Measurements from ENCODE around the gene B4GALT1. TPM values are rescaled to one million over a fixed set of nuclear protein-coding genes. Genes with fewer than 3 reads are reported as not detected.

B4GALT1 gene
- total RNA-seq, 2 experiments from 2014 or later = 12.8 to 38.7 TPM

GRCh38 chr9:33104401-33104800 is 62.7 kb downstream of the B4GALT1 start:
- Histone ChIP-seq H3K9me3 (ENCODE audit: low read length) (no peaks in the 10 kb centered on the region), H3K4me3 (ENCODE audit: low read depth, low read length, poor library complexity, severe bottlenecking) (no peak overlapping the region), H3K9me2 (ENCODE audit: insufficient read depth, low read length) (no peaks in the 10 kb centered on the region; the same call in 1 of the 2 replicates), H3K27ac (ENCODE audit: low read depth, low read length, poor library complexity, severe bottlenecking) (no peak overlapping the region), H3K4me2 (ENCODE audit: low read length) (no peak overlapping the region), H2AFZ (ENCODE audit: low read length) (no peak overlapping the region), H3K79me2 (ENCODE audit: insufficient read depth, low read depth, low read length) (no peaks in the 10 kb centered on the region), H3K4me1 (ENCODE audit: insufficient read depth, low read length, poor library complexity, severe bottlenecking) (peaks cover 10% of the 10 kb centered on the region), H3K36me3 (ENCODE audit: insufficient read depth, low read length) (no peaks in the 10 kb centered on the region), H4K20me1 (ENCODE audit: insufficient read depth, low read length) (no peaks in the 10 kb centered on the region)
- intact Hi-C loops (cut with micrococcal nuclease; ENCODE audit: unreplicated experiment) = no loop called here
- TF ChIP-seq, protein P1, sequence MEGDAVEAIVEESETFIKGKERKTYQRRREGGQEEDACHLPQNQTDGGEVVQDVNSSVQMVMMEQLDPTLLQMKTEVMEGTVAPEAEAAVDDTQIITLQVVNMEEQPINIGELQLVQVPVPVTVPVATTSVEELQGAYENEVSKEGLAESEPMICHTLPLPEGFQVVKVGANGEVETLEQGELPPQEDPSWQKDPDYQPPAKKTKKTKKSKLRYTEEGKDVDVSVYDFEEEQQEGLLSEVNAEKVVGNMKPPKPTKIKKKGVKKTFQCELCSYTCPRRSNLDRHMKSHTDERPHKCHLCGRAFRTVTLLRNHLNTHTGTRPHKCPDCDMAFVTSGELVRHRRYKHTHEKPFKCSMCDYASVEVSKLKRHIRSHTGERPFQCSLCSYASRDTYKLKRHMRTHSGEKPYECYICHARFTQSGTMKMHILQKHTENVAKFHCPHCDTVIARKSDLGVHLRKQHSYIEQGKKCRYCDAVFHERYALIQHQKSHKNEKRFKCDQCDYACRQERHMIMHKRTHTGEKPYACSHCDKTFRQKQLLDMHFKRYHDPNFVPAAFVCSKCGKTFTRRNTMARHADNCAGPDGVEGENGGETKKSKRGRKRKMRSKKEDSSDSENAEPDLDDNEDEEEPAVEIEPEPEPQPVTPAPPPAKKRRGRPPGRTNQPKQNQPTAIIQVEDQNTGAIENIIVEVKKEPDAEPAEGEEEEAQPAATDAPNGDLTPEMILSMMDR (conservative IDR thresholded peaks at IDR 0.05; ENCODE audit: low read length) = no peak
- no TSS peak for BruUV-seq (replicated peaks)
- ChIA-PET POLR2A (interaction anchor here (0.9 kb wide), 1 partner anchor 9 kb away, joined by 4 read pairs; no protein-coding TSS in a partner anchor), CTCF (ENCODE audit: unreplicated experiment) (no interaction called here)
- DNase-seq (ENCODE audit: low spot score) = no peak

- intact Hi-C loops (cut with micrococcal nuclease; ENCODE audit: unreplicated experiment) = no loop called here
- Histone ChIP-seq H2AFZ (ENCODE audit: low read length) (no peak overlapping the region), H3K36me3 (ENCODE audit: insufficient read depth, low read length) (no peaks in the 10 kb centered on the region), H4K20me1 (ENCODE audit: insufficient read depth, low read length) (no peaks in the 10 kb centered on the region), H3K79me2 (ENCODE audit: insufficient read depth, low read depth, low read length) (no peaks in the 10 kb centered on the region), H3K4me3 (ENCODE audit: low read depth, low read length, poor library complexity, severe bottlenecking) (no peak overlapping the region), H3K9me2 (ENCODE audit: insufficient read depth, low read length) (no peaks in the 10 kb centered on the region; the same call in 1 of the 2 replicates), H3K4me2 (ENCODE audit: low read length) (no peak overlapping the region), H3K4me1 (ENCODE audit: insufficient read depth, low read length, poor library complexity, severe bottlenecking) (peaks cover 10% of the 10 kb centered on the region), H3K9me3 (ENCODE audit: low read length) (no peaks in the 10 kb centered on the region), H3K27ac (ENCODE audit: low read depth, low read length, poor library complexity, severe bottlenecking) (no peak overlapping the region)
- ChIA-PET POLR2A (interaction anchor here (0.9 kb wide), 1 partner anchor 8 kb away, joined by 4 read pairs; no protein-coding TSS in a partner anchor), CTCF (ENCODE audit: unreplicated experiment) (no interaction called here)
- no TSS peak for BruUV-seq (replicated peaks)
- TF ChIP-seq, protein P1 (conservative IDR thresholded peaks at IDR 0.05; ENCODE audit: low read length) = no peak
- no peak for TF ChIP-seq EZH2phosphoT487 (IDR thresholded peaks at IDR 0.05; ENCODE audit: borderline replicate concordance, low read depth, low read length)
- DNase-seq (ENCODE audit: low spot score) = no peak
Measured at GRCh38 chr9:33103501-33104281, 63.4 kb downstream of the B4GALT1 start.

GRCh38 chr9:33102551-33103210 is 64.5 kb downstream of the B4GALT1 start:
- ChIA-PET POLR2A (no interaction called here), CTCF (ENCODE audit: unreplicated experiment) (no interaction called here)
- no TSS peak for BruUV-seq (replicated peaks)
- no peak overlapping the region for H2AFZ ChIP-seq (ENCODE audit: low read length)
- H3K9me3 ChIP-seq (ENCODE audit: low read length) = no peaks in the 10 kb centered on the region
- H3K36me3 ChIP-seq (ENCODE audit: insufficient read depth, low read length) = no peaks in the 10 kb centered on the region
- no peak overlapping the region for H3K4me3 ChIP-seq (ENCODE audit: low read depth, low read length, poor library complexity, severe bottlenecking)
- H3K4me2 ChIP-seq (ENCODE audit: low read length) = no peak overlapping the region
- TF ChIP-seq, protein P1 (conservative IDR thresholded peaks at IDR 0.05; ENCODE audit: low read length) = no peak
- TF ChIP-seq EZH2phosphoT487 (IDR thresholded peaks at IDR 0.05; ENCODE audit: borderline replicate concordance, low read depth, low read length) = no peak
- H3K4me1 ChIP-seq (ENCODE audit: insufficient read depth, low read length, poor library complexity, severe bottlenecking) = peaks cover 9% of the 10 kb centered on the region
- intact Hi-C loops (cut with micrococcal nuclease; ENCODE audit: unreplicated experiment) = no loop called here
- no peaks in the 10 kb centered on the region for H4K20me1 ChIP-seq (ENCODE audit: insufficient read depth, low read length)
- H3K27ac ChIP-seq (ENCODE audit: low read depth, low read length, poor library complexity, severe bottlenecking) = no peak overlapping the region
- no peaks in the 10 kb centered on the region for H3K79me2 ChIP-seq (ENCODE audit: insufficient read depth, low read depth, low read length)
- H3K9me2 ChIP-seq (ENCODE audit: insufficient read depth, low read length) = no peaks in the 10 kb centered on the region; the same call in 1 of the 2 replicates
- DNase-seq (ENCODE audit: low spot score) = no peak

Data from OCI-LY7 (cell line).